Measurements from ENCODE around the gene LRRK2.
"Not testable (repeated sequence)": the region's sequence is repeated elsewhere in the genome, so short reads cannot be mapped to it uniquely, and the experiment has no call there.

Gene LRRK2

DNA sequence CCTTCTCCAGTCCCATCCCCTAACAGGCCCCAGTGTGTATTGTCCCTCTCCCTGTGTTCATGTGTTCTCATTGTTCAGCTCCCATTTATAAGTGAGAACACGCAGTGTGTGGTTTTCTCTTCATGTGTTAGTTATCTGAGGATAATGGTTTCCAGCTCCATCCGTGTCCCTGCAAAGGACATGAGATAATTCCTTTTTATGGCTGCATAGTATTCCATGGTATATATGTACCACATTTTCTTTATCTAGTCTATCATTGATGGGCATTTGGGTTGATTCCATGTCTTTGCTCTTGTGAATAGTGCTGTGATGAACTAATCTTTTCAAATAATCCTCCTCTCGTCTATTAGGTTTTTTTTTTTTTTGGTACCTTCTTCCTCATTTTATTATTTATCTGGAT, 25.9 kb downstream of the LRRK2 start:
- not testable (repeated sequence) for DNase-seq

DNA sequence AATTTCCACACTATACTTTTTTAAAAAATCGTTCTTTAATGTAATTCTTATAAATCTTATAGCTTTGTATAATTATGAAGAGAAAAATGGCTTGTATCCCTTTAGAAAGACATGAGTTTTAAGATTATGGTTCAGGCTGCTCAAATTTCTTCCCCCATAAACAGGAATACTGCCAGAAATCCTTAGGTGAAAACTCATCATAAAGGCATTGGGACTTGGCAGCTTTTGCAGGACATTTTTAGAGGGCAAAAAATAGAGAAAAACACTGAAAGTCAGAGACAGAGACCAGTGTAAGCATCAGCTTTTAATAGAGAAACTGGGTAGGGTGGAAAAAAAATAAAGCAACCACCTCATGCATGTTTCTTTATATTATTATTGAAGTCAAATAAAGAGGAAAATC, 29.1 kb downstream of the LRRK2 start:
- DNase-seq: no peak

DNA sequence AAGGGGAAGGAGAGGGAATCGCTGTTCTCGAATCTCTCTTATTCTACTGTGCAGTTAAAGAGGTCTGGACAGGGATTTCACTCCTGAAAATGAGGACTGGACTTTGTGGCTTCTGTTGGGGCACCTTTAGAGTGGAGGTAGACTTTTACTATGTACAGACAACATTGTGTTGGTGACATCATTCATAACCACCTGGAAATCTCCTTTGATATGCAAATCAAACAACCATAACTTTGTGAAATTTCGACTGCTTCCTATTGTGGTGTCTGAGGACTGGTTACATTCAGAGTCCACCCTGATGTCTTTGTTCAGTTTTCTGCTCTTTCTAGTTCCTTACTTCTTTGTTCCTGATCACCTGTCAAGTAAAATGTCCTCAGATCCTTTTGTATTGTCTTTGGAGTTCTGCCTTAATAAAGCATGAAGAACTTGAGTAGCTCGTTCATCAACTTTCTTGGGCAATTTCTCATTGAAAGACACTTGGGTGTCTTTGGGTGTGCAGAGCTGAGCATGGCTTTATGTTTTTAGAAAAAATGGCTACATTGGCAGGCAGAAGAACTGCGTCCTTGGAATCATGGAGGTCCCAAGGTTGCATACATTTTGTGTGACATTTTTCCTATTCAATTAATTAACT, 29.8 kb downstream of the LRRK2 start:
- DNase-seq: no peak

DNA sequence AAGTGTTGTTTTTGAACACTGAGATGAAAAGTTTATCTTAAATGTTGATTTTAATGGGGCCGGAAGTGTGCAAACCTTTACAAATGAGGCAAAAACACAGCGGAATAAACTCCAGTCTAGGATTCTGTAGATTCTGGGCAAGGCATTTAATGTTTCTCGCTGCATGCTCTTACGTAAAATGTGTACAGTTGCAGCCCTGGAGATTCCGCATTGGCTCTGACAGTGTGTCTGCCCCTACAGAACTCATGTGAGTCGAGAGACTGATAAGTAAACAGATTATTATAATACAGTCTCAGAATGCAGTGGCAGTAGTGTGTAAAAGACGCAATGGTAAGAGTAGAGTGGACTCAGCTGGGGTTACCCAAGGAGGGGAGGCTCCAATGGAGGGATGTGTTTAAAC, 33.6 kb downstream of the LRRK2 start:
- DNase-seq: no peak

DNA sequence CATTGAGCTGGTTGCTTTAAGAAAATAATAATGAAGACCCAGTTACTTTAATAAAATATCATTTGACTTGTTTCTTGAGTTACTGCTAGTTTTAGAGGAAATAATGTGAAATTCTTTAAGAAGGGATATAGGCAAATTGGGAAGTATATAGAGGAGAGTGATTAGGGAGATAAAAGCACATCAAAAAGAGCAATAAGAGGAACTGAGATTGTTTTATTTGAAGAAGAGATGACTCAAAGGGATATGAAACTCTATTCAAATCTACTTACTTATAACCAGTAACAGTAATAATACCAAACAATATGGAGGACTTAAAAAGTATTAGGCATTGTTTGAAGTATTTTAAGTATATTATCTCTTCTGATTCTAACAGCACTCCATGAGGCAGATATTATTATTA, 37.1 kb downstream of the LRRK2 start:
- DNase-seq: no peak

DNA sequence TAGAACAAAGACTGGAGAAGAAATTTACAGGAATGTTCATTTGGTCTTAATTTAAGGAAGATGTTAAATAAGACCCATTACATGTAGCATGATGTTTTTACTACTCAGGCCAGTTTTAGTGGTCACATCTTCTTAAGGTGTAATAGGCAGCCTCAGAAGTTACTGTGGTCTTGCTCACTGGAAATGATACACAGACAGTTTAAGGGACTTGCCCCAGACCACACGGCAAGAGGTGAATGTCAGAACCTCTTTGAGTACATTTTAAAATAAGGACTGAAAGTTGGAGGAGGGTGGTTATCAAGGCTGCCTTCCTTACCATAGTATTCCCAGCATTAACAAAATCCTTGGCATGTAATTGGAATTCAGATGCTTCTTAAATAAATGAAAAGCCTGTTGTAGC, 37.9 kb downstream of the LRRK2 start:
- DNase-seq: no peak

DNA sequence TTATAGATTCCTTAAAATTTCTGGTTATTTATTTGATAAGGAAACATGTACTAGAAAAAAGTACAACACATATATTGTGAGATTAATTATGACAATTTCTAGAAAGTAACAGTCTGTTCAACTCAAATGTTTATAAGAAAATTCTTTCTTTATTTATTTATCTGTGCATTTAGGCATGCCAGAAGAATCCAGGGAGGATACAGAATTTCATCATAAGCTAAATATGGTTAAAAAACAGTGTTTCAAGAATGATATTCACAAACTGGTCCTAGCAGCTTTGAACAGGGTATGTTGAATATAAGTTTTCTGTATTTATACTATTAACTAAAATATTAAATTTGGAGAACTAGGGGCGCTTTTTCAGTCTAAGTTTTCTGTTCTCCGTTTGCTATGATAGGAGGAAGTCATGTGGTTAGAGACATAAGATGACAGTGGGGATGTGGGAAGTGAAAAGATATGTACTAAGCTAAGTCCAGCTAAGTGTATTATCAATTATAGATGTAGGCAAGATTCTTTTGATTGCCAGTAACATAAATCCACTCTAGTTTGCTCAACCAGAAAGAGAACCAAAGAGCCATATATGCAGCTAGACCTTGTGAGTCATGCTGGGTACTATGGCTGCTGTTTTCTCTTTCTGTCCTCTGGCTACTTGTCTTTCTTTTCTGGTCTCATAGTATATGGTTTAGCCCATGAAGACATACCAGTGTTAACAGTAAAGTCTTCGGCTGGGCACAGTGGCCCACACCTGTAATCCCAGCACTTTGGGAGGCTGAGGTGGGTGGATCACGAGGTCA, 39.0 kb downstream of the LRRK2 start:
- DNase-seq: no peak

DNA sequence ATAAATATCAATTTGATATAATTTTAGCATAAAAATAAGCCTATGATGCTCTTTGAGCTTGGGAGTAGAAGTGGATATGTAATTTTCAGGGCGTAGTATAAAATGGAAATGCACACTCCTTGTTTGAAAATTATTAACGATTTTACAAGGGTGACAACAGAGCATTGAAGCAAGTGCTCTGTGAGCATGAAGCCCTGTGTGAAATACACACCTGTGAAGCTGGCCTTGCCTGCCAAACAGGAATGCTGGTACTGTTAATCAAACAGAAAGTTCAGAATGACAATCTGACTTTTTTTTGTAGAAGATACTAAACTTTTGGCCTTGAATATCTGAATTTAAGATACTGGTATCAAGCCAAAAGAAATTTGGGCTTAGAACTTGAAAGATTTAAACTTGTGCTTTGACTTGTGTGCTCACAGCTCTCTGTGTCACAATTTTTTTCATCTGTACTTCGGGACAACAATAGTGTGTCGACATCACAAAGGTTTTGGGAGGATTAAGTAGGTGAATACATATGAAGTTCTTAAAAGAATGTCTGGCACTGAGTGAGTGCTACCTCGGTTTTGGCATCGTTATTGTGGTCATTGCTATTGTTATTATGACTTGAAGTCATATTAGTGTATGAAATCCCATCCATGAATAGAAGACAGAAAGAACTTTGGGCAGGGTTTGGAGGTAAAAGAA, 47.3 kb downstream of the LRRK2 start:
- no peak for DNase-seq

DNA sequence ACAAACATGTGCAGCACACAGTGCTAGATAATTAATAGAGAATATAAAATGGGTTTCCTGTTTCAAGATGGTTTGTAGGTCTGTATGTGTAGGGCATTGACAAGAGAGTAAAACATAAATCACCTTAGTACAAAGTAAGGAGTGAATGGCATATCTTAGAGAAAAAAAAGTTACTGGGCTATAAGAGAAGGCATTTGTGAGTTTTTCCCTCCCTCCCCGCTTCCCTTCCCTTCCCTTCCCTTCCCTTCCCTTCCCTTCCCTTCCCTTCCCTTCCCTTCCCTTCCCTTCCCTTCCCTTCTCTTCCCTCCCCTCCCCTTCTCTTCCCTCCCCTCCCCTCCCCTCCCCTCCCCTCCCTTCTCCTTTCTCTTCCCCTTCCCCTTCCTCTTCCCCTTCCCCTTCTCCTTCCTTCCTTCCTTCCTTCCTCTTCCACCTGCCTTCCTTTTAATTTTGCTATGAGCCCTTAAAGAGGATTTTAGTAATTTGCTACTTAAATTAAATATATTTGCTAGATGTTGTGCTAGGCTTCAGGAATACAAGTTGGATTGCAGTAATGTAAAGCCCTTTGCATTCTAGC, 57.1 kb downstream of the LRRK2 start:
- DNase-seq: no peak

DNA sequence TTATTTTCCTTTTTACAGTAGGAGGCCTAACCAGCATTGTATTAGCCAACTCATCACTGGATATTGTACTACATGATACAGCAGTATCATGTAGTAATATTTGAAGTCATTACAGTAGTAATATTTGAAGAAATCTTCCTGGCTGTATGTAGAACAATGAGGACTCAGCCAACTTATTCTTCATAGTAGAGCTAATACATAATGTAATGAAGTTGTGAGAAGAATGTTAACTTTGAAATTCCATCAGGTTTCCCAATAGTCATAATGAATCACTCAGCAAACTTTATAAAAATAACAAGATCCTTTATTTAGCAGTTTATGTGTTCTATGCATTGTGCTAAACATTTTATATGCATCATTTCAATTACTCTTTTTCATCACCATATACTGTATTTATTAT, 61.8 kb downstream of the LRRK2 start:
- DNase-seq: no peak

DNA sequence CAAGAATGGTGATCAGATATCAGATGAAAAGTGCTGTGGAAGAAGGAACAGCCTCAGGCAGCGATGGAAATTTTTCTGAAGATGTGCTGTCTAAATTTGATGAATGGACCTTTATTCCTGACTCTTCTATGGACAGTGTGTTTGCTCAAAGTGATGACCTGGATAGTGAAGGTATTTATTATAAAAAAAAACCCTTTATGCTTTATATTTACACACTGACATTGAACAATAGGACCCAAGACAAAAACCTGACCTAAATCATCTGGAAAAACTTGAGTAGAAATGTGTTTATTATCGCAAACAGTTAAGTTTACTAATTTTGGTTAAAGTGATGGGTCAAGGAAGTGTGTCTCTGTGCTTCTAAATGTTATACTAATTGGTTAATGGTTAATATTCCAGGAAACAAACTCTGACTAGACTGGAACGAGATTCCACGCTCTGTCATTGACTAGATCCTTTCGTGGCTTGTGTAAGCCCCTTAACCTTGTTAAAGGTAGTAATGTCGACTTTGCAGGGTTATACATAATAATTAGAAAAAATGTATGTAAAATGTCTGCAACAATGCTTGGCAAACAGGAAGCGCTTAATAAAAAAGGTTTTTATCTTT, 62.7 kb downstream of the LRRK2 start:
- DNase-seq: no peak

DNA sequence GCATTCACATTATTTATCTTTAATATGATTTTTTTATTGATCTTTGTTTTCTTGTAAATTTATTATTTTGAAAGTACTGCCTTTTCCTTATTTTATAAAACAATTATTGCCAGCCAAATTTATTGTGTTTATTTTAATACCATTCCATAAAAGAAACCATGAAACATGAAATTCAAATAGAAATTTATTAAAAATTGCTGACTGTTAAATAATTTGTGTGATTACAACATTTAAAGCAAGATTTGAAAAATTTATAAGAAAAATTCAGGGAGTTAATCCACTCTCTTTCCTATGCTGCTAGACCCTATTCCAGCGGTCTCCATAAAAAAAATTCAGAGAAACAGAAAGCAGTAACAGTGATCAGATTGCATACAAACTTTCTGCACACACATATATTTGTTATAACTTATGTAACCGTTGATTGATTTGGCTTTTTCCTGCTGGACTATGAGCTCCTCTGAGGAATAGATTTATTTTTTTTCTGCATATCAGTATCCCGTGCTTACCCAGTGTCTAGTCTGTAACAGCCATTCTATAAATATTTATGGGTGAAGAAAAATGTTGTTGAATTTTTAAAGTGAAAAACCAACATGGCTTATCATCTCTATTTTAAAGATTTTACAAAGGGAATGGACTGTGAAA, 68.1 kb downstream of the LRRK2 start:
- DNase-seq: no peak

DNA sequence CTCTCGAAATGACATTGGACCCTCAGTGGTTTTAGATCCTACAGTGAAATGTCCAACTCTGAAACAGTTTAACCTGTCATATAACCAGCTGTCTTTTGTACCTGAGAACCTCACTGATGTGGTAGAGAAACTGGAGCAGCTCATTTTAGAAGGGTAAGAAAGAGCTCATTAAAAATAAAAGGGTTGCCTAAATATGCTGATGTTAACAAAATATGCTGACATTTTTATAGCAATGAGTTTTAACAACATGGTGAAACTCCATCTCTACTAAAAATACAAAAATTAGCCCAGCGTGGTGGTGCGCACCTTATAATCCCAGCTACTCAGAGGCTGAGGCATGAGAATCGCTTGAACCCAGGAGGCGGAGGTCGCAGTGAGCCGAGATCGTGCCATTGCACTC, 73.5 kb downstream of the LRRK2 start:
- no peak for DNase-seq

DNA sequence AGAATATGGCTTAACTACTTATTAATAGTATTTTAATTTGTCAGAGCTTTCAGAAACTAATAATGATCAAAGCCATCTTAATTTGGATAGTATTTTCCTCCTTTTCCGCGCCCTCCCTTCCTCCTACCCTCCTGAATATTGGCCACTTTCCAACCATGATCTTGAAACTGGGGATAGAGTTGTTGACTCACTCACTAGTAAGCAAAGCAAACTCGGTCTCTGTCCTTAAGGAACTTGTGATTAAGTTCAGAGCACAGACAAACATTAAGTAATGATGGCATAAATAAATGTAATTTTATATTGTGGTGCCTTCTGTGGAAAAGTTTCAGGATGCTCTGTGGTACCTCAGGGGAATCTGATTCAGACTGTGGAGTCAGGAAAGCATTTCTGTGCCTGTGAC, 75.7 kb downstream of the LRRK2 start:
- DNase-seq: no peak

DNA sequence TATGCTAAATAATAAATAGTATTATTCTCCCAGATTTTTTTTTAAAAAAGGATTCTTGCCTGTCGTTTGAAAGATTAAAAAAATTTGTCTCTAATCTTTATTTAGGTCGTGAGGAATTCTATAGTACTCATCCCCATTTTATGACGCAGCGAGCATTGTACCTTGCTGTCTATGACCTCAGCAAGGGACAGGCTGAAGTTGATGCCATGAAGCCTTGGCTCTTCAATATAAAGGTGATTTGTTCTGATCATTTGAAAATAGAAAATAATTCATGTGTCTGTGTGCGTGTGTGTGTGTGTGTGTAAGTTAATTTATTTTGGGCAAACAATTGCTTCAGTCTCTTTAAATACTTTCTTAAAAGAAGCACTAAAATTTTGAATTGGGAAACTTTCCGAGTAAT, 84.2 kb downstream of the LRRK2 start:
- no peak for DNase-seq

DNA sequence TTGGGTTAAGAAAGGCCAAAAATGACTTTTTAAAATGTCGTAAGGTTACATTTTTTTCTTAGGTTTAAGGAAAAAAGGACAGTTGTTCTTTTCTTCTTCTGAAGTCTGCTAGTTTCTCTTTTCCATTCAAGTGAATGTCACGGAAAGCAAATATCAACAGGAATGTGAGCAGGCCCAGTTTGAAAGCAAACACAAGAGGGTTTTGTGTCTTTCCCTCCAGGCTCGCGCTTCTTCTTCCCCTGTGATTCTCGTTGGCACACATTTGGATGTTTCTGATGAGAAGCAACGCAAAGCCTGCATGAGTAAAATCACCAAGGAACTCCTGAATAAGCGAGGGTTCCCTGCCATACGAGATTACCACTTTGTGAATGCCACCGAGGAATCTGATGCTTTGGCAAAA, 85.4 kb downstream of the LRRK2 start:
- no peak for DNase-seq

DNA sequence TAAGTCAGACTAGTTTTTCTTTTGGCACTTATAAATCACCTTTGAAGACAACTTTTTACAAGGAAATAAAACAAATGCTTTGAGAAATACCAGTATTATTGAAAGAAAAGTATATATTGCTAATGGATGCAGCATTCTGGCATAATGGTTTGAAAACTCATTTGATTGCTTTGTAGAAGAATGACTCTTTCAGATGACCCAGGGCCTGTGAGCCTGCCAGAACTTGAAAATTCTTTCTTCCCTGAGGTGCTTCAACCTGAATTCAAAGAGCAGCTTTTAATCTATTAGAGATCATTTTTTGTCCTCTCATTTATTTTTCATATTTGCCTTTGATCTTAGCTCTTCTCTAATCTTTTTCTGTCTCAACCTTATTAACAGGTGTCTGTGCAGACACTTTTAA, 87.4 kb downstream of the LRRK2 start:
- DNase-seq: no peak

DNA sequence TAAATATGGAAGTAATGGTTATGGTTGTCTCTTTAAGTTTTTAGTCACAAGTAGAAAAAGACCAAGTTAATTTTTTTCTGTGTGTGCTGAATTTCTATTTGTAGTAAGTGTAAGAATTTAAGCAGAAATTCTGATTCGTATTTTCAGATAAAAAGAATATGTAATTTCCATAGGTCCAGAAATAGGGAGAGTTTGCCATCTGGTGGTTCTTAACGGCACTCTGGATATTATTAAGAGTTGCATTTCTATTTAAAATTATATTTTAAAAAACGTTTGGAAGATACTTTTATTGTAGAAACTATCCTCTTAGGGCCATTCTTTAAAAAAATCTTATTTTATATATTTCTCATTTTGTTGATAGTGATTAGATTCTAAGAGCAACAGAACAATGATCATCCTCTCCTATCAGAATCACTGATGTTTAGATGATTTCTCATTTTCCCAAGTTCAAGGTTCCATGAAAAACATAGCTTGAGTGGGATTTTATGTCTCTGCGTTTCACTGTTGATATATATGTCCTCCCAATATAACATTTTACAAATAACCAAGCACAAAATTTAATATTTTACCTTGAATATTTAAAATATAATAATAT, 88.3 kb downstream of the LRRK2 start:
- no peak for DNase-seq

DNA sequence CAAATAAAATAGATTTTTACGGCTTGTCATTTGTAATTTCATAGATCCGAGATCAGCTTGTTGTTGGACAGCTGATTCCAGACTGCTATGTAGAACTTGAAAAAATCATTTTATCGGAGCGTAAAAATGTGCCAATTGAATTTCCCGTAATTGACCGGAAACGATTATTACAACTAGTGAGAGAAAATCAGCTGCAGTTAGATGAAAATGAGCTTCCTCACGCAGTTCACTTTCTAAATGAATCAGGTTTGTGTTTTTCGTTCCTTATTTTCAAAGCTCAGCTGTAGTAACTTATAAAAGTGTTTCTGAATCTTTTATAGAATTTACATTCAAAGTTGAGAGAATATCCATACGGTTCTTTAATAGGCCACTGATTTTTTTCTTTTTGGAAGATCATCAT, 89.1 kb downstream of the LRRK2 start:
- no peak for DNase-seq

DNA sequence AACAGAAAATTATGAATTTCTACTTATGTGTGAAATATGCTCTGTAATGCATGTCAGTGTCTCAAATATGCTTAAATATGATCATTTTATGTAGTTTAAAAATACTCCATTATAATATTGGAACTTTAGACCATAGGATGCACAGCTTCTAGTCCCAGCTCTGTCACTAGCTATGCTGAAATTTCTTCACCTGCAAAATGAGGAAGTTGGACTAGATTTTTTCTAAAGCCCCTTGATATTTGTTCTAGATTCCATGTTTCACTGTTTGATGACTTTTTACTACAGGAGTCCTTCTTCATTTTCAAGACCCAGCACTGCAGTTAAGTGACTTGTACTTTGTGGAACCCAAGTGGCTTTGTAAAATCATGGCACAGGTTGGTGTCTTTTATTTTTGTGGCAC, 90.1 kb downstream of the LRRK2 start:
- DNase-seq: no peak

DNA sequence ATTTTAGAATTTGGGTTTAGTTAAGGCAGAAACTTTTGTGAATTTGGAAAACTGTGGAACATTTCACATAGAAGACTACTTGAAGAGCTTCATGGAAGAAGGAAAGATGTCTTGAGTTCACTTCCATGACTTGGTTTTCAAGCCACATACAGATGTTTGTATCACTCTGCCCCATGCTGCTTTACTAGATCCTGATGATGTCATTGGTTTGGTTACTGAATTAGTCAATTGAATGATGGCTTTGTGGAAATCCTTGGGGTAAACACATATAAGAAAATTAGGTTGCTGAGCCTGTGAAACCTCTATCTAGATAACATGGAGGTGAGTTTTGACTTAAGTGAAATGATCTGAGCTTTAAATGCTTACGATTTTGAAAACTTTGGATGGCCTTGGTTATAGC, 90.6 kb downstream of the LRRK2 start:
- no peak for DNase-seq

DNA sequence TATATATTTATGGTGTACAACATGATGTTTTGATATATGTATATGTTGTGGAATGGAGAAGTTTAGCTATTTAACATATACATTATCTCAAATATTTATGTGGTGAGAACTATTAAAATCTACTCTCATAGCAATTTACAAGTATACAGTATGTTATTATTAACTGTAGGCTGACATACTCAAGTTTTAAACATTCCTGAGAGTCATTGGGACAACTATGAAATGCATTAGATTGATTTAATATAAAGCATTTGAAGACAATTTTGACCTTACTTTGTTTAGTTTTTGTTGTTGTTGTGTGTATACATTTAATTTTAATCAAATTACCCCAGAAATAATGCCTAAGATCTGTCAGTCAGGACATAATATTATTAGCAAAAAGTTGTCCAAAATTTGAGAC, 99.5 kb downstream of the LRRK2 start:
- DNase-seq: no peak
